GM21737 (cell line): ENCODE results near the gene KIAA1755.
"Not testable (repeated sequence)": the region's sequence is repeated elsewhere in the genome, so short reads cannot be mapped to it uniquely, and the experiment has no call there.

ENCODE experiments used
- ATAC-seq: cut with Tn5 transposase; IDR thresholded peaks from one replicate; pipeline ENCODE4 v1.9.1; 2021; ENCODE audit warnings: mild to moderate bottlenecking, moderate library complexity; ENCODE audit not compliant: unreplicated experiment

KIAA1755 gene

GRCh38 chr20:38291966-38292365, 31.4 kb upstream of the KIAA1755 start:
- no peak for ATAC-seq

DNA sequence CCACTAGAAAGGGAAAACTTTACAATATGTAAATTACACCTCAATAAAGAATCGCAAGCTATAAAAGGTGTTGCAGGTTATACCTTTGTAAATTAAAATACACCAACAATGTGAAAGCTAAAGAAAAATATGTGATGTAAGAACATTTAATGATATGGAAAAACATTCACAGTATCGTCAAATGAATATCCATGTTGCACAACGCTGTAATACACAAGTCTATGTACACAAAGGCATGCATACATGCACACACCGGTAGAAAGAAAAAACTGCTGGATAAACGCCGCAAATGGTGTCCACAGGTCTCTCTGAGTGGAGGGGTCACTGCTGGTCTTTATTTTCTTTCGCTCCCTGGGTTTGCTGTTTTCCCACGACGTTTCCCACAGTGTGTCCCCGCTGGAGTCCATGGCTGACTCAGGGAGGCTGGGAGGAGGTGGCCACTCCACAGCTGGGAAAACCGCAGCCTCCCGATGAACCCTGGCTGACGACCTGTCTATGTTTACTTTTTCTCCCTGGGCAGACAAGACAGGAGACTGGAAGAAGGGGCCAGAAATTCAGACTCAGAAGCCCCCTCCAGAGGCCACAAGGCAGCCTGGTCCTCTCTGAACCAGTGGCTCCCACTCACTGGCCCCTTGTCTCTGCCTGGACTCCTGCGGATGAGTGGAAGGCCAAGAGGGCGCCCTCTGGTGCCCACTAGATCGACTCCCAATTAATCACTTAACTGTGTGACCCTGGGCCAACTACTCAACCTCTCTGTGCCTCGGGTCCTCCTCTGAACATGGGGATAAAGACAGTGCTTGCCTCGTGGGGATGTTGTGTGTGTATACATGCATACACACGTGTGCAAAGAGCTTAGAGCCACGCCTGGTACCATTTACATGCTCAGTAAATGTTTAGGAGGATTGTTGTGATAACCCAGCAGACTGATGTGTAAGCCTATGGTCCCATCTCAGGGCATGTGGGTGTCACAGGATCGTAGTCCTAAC, 30.6 kb upstream of the KIAA1755 start:
- no peak for ATAC-seq

GRCh38 chr20:38286586-38287531, 26.3 kb upstream of the KIAA1755 start:
- ATAC-seq: no peak

- ATAC-seq: no peak
Observed at GRCh38 chr20:38284893-38285444, 24.4 kb upstream of the KIAA1755 start.

GRCh38 chr20:38284066-38284650, 23.6 kb upstream of the KIAA1755 start:
- ATAC-seq: not testable (repeated sequence)

GRCh38 chr20:38283236-38283635, 22.7 kb upstream of the KIAA1755 start:
- ATAC-seq: no peak

DNA sequence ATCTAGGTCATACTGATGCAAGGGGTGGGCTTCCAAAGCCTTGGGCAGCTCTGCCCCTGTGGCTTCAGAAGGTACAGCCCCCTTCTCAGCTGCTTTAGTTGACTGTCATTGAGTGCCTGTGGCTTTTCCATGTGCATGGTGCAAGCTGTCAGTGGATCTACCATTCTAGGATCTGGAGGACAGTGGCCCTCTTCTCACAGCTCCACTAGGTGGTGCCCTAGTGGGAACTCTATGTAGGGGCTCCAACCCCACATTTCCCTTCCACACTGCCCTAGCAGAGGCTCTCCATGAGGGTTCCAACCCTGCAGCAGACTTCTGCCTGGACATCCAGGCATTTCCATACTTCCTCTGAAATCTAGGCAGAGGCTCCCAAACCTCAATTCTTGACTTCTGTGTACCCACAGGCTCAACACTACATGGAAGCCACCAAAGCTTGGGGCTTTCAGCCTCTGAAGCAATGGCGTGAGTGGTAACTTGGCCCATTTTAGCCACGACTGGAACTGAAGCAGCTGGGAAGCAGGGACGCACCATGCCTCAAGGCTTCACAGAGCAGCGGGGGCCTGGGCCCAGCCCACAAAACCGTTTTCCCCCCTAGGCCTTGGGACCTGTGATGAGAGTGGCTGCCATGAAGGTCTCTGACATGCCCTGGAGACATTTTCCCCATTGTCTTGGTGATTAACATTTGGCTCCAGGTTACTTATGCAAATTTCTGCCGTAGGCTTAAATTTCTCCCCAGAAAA, 20.8 kb upstream of the KIAA1755 start:
- not testable (repeated sequence) for ATAC-seq

DNA sequence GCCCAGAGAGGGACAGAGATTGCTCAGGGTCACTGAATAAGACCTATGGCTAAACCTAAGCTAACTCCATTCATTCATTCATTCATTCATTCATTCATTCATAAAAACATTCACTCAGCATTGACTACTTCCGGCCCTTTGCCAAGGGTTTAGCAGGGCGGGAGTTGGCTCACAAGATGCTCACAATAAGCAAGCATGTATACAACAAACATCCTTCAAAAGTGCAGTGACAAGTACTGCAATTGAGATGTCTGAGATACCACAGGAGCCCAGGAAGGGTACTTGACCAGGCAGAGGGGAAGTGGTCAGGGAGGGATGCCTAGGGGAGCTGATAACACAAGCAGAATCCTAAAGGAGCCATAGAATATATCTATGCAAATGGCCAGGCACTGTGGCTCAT, 18.2 kb upstream of the KIAA1755 start:
- no peak for ATAC-seq

GRCh38 chr20:38278131-38278530, 17.6 kb upstream of the KIAA1755 start:
- ATAC-seq: no peak

DNA sequence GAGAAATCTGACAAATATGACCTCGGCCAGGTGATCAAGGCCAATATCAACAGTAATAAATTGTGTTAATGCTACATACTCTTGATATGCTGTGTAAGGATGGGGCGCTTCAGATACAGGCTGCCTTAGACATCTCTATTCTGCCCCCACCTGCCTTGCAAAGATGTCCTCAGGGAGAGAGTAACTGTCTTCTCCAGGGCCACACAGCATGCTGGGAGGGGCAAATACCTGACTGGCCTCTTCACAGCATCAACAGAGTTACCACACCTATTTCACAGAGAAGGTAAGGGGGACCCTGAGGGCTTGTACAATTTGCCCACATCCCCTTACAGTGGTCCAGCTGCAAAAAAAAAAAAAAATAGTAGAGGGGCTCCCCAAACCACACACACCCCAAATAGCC, 17.2 kb upstream of the KIAA1755 start:
- ATAC-seq: no peak

- no peak for ATAC-seq
Observed at GRCh38 chr20:38277285-38277684, 16.8 kb upstream of the KIAA1755 start.

GRCh38 chr20:38275815-38276550, 15.4 kb upstream of the KIAA1755 start:
- no peak for ATAC-seq

- no peak for ATAC-seq
Observed at GRCh38 chr20:38272961-38273360, 12.4 kb upstream of the KIAA1755 start.

DNA sequence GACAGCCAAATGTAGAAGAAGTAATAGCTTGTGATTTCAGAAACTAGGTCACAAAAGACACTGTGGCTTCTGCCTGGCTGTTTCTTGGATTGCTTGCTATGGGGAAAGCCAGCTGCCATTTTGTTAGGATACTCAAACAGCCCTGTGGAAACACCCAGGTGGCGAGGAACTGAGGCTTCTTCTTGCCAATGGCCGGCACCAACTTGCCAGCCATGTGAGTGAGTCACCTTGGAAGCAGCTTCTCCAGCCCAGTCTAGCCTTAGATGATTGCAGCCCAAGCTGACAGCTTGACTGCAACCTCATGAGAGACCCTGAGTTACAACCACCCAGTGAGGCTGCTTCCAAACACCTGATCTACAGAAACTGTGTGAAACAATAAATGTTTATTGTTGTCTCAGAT, 11.9 kb upstream of the KIAA1755 start:
- ATAC-seq: no peak

- no peak for ATAC-seq
Observed at GRCh38 chr20:38271608-38272120, 11.1 kb upstream of the KIAA1755 start.

GRCh38 chr20:38270869-38271605, 10.5 kb upstream of the KIAA1755 start:
- no peak for ATAC-seq

GRCh38 chr20:38269715-38270114, 9.2 kb upstream of the KIAA1755 start:
- no peak for ATAC-seq

DNA sequence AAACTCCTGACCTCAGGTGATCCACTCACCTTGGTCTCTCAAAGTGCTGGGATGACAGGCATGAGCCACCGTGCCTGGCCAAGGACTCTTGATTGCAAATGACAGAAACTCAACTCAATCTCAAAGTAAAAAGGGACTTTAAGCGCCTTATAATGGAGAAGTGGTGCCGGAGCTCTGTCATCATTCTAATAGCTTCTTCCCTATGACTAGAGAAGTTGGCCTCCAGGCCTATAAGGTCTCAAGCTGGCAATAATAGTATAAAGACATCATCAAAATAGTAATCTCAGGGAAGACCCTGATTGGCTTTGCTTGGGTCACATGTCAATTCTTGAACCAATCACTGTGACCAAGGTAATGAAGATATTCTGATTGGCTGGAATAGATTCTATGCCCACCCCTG, 8.5 kb upstream of the KIAA1755 start:
- no peak for ATAC-seq
